Measurements from ENCODE around the gene KRTAP5-5.
A peak's percentile ranks its signal among the peaks of the same experiment; 100 is the strongest.
"Not testable (repeated sequence)": the region's sequence is repeated elsewhere in the genome, so short reads cannot be mapped to it uniquely, and the experiment has no call there.

KRTAP5-5 gene, protein sequence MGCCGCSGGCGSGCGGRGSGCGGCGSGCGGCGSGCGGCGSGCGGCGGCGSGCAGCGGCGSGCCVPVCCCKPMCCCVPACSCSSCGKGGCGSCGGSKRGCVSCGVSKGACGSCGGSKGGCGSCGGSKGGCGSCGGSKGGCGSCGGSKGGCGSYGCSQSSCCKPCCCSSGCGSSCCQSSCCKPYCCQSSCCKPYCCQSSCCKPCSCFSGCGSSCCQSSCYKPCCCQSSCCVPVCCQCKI

DNA sequence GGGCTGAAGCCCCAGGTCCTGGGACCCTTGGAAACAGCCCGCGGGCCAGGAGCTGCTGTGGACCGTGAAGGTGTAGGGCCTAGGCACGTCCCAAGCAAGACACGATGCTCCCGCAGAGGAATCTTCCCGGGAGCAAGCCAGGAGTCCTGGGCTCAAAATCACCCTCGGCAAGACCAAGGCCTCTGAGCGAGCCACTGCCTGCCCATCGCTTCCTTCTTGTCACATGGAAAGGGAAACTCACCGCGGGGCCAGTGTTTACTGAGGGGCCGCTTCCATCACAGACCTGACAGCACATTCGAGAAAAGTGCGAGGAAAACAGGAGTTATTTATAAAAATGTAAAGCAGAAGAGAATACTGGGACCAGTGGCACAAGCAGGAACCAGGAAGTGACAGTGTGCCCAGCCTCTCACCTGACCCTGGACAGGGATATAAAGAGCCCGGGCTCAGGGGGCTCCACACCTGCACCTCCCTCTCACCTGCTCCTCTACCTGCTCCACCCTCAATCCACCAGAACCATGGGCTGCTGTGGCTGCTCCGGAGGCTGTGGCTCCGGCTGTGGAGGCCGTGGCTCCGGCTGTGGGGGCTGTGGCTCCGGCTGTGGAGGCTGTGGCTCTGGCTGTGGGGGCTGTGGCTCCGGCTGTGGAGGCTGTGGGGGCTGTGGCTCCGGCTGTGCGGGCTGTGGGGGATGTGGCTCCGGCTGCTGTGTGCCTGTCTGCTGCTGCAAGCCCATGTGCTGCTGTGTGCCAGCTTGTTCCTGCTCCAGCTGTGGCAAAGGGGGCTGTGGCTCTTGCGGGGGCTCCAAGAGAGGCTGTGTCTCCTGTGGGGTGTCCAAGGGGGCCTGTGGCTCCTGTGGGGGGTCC lies at the start of gene KRTAP5-5:
TSS of gene KRTAP5-5 (plus strand) at position 450 of the 860 bp plus-strand sequence. CDS start at position 516, 66 bp downstream.
- Mint-ChIP-seq H3K4me3 (no peak within 1 kb of the TSS), H3K27me3 (peaks cover 21% of the 10 kb centered on the region), H3K27ac (no peak within 1 kb of the TSS), H3K36me3 (no peaks in the 10 kb centered on the region), H3K4me1 (peaks cover 9% of the 10 kb centered on the region), H3K9me3 (no peaks in the 10 kb centered on the region)

GRCh38 chr11:1581976-1582375 lies 47.6 kb upstream of the KRTAP5-5 start:
- Mint-ChIP-seq H3K27ac (no peak overlapping the region), H3K4me3 (no peak overlapping the region), H3K27me3 (peaks cover 1% of the 10 kb centered on the region), H3K4me1 (peaks cover 5% of the 10 kb centered on the region), H3K36me3 (peaks cover 2% of the 10 kb centered on the region), H3K9me3 (no peaks in the 10 kb centered on the region)

DNA sequence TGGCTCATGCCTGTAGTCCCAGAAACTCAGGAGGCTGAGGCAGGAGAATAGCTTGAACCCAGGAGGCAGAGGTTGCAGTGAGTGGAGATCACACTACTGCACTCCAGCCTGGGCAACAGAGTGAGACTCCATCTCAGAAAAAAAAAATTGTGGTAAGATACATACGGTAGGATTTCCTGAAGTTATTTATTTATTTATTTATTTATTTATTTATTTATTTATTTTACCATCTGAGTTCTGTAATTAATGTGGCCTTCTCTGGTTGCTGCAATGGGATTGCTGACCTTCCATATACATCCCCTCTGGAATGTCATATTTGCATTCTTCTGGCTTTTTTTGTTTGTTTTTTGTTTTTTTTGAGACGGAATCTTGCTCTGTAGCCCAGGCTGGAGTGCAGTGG lies 46.7 kb upstream of the KRTAP5-5 start:
- not testable (repeated sequence) for H3K36me3 Mint-ChIP-seq, H3K4me3 Mint-ChIP-seq, H3K27ac Mint-ChIP-seq, H3K4me1 Mint-ChIP-seq, H3K27me3 Mint-ChIP-seq, H3K9me3 Mint-ChIP-seq

GRCh38 chr11:1584661-1585370 lies 44.8 kb upstream of the KRTAP5-5 start, which contains the start of gene KRTAP5-1:
KRTAP5-1 (minus strand) TSS chr11:1585283; CDS start chr11:1585249, 34 bp downstream.
- not testable (repeated sequence) for H3K36me3 Mint-ChIP-seq, H3K27me3 Mint-ChIP-seq, H3K9me3 Mint-ChIP-seq, H3K27ac Mint-ChIP-seq, H3K4me3 Mint-ChIP-seq
- peaks cover 18% of the 10 kb centered on the region for H3K4me1 Mint-ChIP-seq

- Mint-ChIP-seq H3K27me3 (peaks cover 1% of the 10 kb centered on the region), H3K36me3 (no peaks in the 10 kb centered on the region)
Measured at GRCh38 chr11:1586699-1587098, 42.9 kb upstream of the KRTAP5-5 start.

GRCh38 chr11:1589191-1589963 lies 40.2 kb upstream of the KRTAP5-5 start:
- Mint-ChIP-seq H3K4me3 (peak overlapping the region; percentile 69), H3K4me1 (peaks cover 19% of the 10 kb centered on the region), H3K27ac (peak overlapping the region; percentile 90)
- not testable (repeated sequence) for H3K27me3 Mint-ChIP-seq, H3K36me3 Mint-ChIP-seq, H3K9me3 Mint-ChIP-seq

More at GRCh38 chr11:1586699-1587098, 42.9 kb upstream of the KRTAP5-5 start:
- Mint-ChIP-seq H3K27ac (no peak overlapping the region), H3K9me3 (no peaks in the 10 kb centered on the region), H3K4me1 (peaks cover 23% of the 10 kb centered on the region), H3K4me3 (no peak overlapping the region)

DNA sequence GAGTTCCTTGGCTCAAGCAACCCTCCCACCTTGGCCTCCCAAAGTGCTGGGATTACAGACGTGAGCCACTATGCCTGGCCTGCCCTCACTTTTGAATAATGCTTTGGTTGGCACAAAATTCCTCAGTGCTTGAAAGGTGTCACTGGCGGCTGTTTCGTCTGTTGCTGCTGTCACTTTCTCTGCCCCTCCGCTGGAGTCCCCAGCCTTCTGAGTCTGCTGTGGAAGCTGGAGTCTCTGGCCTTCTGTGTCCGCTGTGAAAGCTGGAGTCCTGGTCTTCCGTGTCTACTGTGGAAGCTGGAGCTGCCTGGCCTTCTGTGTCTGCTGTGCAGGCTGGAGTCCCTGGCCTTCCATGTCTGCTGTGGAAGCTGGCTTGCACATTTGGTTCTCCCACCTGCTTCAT lies 39.6 kb upstream of the KRTAP5-5 start:
- Mint-ChIP-seq H3K4me1 (peaks cover 19% of the 10 kb centered on the region), H3K36me3 (no peaks in the 10 kb centered on the region), H3K27me3 (peaks cover 8% of the 10 kb centered on the region), H3K9me3 (no peaks in the 10 kb centered on the region), H3K27ac (no peak overlapping the region), H3K4me3 (no peak overlapping the region)

DNA sequence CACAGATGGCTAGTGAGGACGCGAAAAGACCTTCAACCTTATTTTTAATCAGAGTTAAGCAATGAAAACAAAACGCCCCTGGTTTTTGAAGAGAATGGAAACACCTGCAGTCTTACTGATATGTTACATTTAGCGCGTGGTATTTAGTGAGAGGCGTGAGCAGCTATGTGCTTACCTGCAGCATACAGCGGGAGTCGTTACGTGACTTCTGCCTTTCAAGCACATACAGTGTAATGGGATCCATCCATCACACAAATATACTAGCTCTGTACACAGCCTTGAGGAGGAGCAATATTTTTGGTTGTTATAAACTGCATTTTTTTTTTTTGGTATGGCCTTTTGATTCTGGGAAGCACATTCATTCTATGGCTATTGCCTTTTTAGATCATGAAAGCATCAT lies 36.9 kb upstream of the KRTAP5-5 start:
- Mint-ChIP-seq H3K4me1 (peaks cover 24% of the 10 kb centered on the region), H3K9me3 (no peaks in the 10 kb centered on the region), H3K36me3 (no peaks in the 10 kb centered on the region), H3K27ac (no peak overlapping the region), H3K27me3 (peaks cover 10% of the 10 kb centered on the region), H3K4me3 (no peak overlapping the region)

DNA sequence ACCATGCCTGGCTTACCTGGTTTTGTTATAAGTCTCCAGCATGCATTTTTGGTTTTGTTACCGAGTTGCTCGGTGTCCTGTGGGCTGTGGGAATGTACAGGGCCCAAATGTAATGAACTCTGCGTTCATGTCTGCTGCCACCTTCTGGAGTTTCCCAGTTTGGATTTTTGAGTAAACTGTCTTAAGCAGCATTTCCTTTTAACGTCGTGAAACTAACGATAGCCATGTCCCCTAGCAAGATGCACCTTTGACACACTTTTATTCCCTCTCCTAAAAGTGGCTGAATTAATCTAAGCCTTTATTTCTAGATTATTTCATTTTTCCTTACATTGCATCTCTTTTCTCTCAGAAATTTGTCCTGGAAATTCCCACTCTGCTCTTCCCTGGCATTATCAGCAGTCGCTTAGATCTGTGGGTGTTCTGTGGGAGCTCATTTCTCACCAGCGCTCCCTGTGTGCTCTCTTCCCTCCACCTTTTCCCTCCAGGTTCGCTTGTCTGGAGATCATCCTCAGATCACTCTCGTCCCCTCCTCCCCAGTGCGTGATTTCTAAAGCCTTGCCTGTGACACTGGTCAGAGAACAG lies 33.5 kb upstream of the KRTAP5-5 start:
- not testable (repeated sequence) for H3K27ac Mint-ChIP-seq, H3K36me3 Mint-ChIP-seq, H3K4me3 Mint-ChIP-seq, H3K9me3 Mint-ChIP-seq, H3K4me1 Mint-ChIP-seq
- H3K27me3 Mint-ChIP-seq: peaks cover 10% of the 10 kb centered on the region

- H3K4me3 Mint-ChIP-seq, H3K27ac Mint-ChIP-seq, H3K9me3 Mint-ChIP-seq, H3K4me1 Mint-ChIP-seq, H3K36me3 Mint-ChIP-seq: not testable (repeated sequence)
- H3K27me3 Mint-ChIP-seq: peaks cover 10% of the 10 kb centered on the region
Measured at GRCh38 chr11:1596576-1597121, 32.9 kb upstream of the KRTAP5-5 start.

DNA sequence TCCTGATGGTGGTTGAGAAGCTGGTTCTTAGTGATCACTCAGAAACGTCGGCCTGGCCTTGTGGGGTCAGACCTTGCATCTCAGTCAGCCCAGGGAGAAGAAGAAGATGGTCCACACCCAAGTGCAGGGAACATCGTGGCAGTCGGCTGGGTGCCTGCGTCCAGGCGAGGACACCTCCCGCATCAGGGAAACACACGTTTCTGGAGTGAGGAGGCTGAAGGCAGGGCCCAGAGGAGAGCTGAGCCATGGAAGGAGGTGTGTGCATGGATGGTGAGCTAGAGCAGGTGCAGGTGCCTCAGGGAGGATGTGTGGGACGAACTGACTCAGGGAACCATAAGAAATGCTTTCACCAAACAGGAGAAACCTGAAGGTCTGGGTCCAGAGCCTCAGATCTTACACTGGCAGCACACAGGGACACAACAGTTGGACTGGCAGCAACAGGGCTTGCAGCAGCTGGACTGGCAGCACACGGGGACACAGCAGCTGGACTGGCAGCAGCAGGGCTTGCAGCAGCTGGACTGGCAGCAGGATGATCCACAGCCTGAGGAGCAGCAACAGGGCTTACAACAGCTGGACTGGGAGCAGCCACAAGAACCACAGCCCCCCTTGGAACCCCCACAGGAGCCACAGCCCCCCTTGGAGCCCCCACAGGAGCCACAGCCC lies 32.1 kb upstream of the KRTAP5-5 start:
- Mint-ChIP-seq H3K27ac (no peak overlapping the region), H3K9me3 (no peaks in the 10 kb centered on the region), H3K4me3 (no peak overlapping the region), H3K27me3 (peaks cover 10% of the 10 kb centered on the region), H3K4me1 (peaks cover 5% of the 10 kb centered on the region), H3K36me3 (no peaks in the 10 kb centered on the region)

DNA sequence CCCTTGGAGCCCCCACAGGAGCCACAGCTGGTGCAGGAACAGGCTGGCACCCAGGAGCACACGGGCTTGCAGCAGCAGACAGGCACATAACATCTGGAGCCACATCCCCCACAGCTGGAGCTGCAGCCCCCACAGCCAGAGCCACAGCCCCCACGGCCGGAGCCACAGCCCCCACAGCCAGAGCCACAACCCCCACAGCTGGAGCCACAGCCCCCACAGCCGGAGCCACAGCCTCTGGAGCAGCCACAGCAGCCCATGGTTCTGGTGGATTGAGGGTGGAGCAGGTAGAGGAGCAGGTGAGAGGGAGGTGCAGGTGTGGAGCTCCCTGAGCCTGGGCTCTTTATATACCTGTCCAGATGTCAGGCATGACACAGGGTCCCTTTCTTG lies 31.6 kb upstream of the KRTAP5-5 start, which contains the start of gene KRTAP5-2:
TSS of gene KRTAP5-2 (minus strand) at position 301 of the 387 bp plus-strand sequence. CDS start at position 257, 44 bp downstream.
- no peak within 1 kb of the TSS for H3K27ac Mint-ChIP-seq
- no peaks in the 10 kb centered on the region for H3K36me3 Mint-ChIP-seq
- no peak within 1 kb of the TSS for H3K4me3 Mint-ChIP-seq
- H3K27me3 Mint-ChIP-seq: peaks cover 7% of the 10 kb centered on the region
- peaks cover 5% of the 10 kb centered on the region for H3K4me1 Mint-ChIP-seq
- no peaks in the 10 kb centered on the region for H3K9me3 Mint-ChIP-seq

- not testable (repeated sequence) for H3K4me3 Mint-ChIP-seq, H3K27me3 Mint-ChIP-seq, H3K27ac Mint-ChIP-seq, H3K9me3 Mint-ChIP-seq, H3K36me3 Mint-ChIP-seq, H3K4me1 Mint-ChIP-seq
Measured at GRCh38 chr11:1598406-1598805, 31.2 kb upstream of the KRTAP5-5 start.

- Mint-ChIP-seq H3K9me3 (no peaks in the 10 kb centered on the region), H3K27me3 (peaks cover 5% of the 10 kb centered on the region), H3K4me3 (no peak overlapping the region), H3K27ac (no peak overlapping the region), H3K36me3 (no peaks in the 10 kb centered on the region), H3K4me1 (peaks cover 5% of the 10 kb centered on the region)
Measured at GRCh38 chr11:1598816-1599215, 30.8 kb upstream of the KRTAP5-5 start.

Measured in activated naive CD4-positive, alpha-beta T cell treated with anti-CD3 and anti-CD28 coated beads, Interleukin-2, amount 50 U/mL, for 24 hours (primary cell).